Stimulated activated naive CD4-positive, alpha-beta T cell (primary cell): ENCODE measurements around the gene RIN1.
"Not testable (repeated sequence)": the region's sequence is repeated elsewhere in the genome, so short reads cannot be mapped to it uniquely, and the experiment has no call there.

ENCODE experiments used
- DNase-seq, 6 experiments: peaks; one replicate each; lab custom pipeline; 2025; lab: John Stamatoyannopoulos, UW

RIN1 gene, protein sequence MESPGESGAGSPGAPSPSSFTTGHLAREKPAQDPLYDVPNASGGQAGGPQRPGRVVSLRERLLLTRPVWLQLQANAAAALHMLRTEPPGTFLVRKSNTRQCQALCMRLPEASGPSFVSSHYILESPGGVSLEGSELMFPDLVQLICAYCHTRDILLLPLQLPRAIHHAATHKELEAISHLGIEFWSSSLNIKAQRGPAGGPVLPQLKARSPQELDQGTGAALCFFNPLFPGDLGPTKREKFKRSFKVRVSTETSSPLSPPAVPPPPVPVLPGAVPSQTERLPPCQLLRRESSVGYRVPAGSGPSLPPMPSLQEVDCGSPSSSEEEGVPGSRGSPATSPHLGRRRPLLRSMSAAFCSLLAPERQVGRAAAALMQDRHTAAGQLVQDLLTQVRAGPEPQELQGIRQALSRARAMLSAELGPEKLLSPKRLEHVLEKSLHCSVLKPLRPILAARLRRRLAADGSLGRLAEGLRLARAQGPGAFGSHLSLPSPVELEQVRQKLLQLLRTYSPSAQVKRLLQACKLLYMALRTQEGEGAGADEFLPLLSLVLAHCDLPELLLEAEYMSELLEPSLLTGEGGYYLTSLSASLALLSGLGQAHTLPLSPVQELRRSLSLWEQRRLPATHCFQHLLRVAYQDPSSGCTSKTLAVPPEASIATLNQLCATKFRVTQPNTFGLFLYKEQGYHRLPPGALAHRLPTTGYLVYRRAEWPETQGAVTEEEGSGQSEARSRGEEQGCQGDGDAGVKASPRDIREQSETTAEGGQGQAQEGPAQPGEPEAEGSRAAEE

DNA sequence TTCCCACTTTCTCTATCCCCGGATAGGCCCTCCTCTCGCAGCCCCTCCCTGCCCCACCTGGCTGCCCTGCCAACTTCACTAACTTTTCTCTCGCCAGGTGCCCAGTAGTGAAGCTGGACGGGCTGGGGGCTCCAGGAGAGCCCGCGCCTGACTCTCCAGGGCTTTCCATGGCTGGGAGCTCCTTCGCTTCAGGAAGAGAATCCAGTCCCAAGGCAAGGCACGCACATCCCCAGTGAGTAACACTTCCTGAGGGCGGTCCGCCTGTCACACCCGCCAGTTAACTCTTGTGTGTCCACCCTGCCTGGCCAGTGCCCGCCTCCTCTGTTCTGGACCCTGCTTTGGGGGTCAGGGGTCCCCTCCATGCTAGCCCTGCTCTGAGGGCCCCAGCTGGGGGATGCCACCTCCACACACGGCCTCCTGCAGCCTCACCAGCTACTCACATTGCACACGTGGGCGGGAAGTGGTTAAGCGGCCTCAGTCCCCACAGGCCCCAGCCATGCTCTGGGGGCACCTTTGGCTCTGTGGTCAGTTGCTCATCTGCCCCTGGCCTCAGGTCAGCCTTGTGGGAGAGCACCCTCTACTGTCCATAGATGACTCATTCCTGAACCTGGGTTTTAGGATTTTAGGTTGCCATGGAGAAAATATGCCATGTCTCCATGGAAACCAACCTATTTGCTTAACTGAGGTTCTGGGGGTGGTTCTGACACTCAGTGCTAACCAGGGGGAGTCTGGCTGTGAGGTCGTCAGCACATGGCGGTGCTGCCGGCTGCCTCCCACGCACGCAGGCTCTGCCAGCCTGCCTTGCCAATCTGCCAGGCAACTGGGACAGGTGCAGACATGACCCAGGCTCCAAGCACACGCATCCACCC is at the start of gene RIN1:
Gene RIN1, minus strand, starts transcription at position 201 of the 869 bp plus-strand sequence. Its CDS starts 32 bp downstream, at position 169.
- peak in 1 of 6 experiments; percentile 24 for DNase-seq

DNA sequence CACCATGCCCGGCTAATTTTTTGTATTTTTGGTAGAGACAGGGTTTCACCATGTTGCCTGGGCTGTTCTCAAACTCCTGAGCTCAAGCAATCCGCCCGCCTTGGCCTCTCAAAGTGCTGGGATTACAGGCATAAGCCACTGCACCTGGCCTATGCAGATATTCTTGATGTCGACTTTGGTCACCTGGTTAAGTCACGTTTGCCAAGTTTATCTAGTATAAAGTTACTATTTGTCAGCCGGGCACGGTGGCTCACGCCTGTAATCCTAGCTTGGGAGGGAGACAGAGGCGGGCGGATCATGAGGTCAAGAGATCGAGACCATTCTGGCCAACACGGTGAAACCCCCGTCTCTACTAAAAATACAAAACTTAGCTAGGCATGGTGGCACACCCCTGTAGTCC is 48.1 kb upstream of the RIN1 start:
- not testable (repeated sequence) for DNase-seq

DNA sequence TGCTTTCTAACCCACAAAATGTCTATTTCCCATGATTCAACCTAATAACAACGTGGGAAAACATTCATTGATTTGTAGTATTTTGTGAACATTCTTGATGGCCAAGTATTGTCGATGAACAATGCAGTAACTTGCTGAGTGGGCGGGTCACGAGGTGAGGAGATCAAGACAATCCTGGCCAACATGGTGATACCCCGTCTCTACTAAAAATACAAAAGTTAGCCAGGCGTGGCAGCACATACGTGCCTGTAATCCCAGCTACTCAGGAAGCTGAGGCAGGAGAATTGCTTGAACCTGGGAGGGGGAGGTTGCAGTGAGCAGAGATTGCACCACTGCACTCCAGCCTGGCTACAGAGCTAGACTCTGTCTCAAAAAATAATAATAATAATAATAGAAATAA is 44.0 kb upstream of the RIN1 start:
- not testable (repeated sequence) for DNase-seq

DNA sequence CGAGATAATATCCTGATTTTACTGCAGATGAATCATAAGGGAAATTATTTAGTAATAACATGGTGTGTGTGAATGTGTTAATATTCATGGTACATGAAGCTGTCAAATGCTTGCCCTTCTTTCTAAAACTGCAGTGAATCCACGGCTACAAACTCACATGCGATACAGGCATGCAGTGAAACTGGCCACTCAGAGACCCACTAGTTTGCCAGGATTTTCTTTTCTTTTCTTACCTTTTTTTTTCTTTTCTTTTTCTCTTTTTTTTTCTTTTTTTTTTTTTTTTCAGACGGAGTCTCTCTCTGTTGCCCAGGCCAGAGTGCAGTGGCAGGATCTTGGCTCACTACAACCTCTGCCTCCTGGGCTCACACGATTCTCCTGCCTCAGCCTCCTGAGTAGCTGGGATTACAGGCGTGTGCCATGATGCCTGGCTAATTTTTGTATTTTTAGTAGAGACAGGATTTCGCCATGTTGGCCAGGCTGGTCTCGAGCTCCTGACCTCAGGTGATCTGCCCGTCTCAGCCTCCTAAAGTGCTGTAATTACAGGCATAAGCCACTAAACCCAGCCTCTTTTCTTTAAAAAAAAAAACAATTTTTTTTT is 37.6 kb upstream of the RIN1 start:
- DNase-seq: not testable (repeated sequence)

DNA sequence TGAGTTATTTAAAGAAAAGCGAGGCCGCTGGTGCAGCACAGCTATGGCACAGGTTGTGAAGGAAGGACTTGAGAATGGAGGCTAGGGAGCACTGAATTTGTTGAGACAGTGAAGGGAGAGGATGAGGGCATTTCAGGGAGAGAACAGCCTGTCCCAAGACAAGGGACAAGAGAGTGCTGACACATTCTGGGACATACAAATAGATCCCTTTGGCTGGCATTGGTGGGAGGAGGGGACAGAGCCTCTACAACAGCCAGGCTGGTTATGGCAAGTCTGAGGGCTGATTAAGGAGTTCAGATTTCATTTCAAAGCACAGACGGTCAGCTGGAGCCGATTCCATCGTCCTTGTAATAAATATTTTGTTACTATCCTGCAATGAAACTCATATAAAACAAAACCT is 37.0 kb upstream of the RIN1 start:
- DNase-seq: no peak

DNA sequence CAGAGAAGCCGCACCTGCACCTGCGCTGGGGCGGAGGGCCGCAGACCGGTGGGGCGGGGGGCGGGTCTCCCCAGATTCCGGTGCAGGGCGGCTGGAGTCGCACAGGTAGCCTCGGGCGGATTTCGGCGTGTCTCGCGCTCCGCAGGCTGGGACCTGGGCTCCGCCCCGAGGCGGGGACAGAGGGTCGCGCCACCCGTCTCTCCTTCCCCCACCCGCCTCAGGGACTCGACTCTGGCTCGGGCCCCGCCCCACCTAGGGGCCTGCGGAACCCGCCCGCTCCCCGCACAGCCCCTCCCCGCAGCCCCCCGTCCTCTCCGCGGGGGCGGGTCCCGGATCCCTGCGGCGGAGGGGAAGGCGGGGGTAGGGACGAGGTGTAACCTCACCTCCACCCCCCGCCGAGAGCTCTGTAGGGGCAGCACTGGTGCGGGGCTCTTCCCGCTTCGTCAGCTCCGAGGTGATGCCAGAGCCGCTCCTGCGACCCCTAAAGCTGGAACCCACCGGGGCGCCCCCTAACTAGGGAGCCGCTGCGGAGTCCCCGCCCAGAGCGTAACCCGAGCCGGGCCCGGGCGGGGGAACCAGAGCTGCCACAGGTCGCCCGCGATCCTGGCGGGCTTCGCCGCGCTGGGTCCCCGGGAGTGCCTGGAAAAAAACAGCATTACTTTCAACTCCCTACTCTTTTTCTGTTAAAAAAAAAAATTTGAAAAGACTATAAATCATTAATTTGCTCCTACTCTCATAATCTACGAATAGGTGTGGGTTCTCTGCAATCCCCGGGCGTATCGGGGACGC is 35.6 kb upstream of the RIN1 start, which contains the start of gene SLC29A2:
Gene SLC29A2, minus strand, starts transcription at position 134 of the 789 bp plus-strand sequence. CDS start 169 bp downstream, outside the sequence.
- peak; percentile 69 to 85 (median 80) for DNase-seq

DNA sequence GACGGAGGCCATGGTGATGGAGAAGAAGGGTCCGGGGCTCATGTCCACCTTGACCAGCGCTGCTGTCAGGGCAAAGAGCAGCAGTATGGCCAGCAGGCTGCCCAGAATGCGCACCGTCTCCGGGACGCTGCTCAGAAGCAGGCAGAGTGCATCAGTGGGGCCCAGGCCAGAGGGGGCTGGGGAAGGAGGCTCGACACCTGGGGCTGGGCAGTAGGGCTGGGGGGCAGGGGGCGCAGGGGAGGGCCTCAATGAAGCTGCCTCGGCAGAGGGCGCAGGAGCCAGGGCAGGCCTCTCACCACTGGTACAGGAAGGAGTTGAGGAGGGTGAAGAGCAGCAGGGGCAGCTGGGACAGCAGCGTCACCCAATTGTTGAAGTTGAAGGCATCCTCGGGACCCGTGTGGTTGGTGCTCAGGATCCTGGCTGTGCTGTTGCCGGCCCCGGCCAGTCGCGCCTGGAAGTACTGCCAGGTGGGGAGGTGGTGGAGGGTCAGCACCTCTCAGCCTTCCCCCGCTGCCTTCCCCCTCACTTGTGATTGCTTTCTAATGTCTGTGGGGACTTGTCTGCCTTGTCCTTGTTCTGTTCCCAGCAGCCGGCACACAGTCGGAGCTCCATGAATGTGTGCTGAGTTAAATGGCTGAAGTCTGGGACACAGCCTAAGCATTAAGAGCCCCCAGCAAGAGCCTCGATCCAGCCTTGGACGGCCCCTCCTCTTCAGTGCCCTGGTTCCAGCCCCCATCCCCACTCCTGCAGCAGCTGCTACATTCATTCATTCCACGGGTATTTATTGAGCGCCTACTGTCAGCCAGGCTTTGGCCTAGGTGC is 33.0 kb upstream of the RIN1 start:
- no peak for DNase-seq

DNA sequence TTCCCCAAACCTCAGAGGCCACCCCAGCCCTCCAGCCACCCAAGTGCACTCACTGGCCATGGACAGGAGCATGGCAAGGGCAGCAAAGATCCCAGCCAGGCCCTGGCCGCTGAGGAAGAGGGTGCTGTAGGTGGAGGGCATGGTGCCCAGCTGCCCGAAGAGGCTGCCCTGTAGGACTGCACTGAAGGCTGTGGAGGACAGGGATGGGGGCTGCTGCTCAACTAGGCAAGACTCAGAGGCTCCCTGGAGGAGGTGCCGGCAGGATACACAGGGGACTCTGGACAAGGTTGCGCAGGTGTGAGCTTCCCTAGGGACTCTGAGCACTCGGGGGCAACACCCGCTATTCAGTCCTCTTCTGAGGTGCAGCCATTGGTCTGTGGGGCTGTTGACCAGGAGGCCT is 32.2 kb upstream of the RIN1 start:
- DNase-seq: no peak

DNA sequence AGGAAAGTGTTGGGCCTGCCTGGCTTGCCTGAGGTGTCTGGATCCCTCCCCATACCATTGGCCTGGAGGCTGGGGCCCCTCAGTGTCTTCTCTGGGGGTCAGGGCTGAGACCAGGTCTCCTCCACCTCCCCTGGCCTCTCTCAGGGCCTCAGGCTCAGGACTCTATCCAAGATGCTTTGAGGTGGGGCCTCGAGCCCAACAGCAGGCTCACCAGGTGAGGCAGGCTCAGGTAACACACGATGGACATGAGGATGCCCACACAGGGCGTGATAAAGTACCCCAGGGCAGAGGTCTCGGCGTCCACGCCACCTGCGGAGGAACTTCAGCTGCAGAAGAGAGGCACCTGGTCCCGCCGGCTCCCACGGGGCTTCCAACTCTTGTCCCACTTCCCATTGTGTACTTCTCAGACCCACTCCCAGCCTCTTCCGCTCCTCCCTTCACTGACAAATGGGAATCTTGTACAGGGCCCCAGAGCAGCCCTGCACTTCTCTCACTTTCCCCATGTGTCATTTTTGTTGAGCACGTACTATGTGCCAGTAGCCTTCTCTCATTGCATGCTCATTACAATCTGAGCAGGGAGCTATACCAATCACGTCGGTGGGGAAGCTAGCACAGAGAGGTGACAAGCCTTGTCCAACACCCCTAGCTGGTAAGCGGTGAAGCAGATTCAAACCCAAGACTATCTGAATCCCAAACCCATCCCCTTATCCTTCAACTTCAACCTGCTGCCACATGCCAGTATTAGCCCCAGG is 31.5 kb upstream of the RIN1 start:
- no peak for DNase-seq

DNA sequence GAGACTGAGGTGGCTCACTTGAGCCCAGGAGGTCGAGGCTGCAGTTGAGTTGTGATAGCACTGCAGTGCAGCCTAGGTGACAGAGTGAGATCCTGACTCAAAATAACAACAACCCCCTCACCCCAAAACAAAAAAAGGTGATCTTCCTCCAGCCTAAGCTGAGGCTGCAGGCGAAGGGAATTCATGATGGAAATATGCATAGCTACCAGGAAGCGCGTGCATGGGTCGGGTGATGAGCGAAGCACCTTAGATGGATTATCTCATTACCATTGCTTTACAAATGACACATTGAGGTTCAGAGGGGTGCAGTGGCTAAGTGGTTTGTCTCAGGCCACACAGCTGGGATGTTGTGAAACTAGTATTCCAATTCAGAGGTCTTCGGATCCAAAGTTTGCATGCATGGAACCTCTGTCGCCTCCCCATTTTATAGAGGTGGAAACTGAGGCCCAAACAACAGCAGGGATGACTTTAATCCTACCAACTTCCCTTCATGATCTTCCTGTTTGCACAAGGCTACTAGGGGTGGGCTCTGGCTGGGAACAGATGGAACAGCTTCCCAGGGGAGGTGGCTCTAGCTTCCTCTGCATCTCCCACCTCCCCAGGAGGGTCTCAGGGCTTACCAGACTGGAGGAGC is 30.7 kb upstream of the RIN1 start:
- DNase-seq: no peak

DNA sequence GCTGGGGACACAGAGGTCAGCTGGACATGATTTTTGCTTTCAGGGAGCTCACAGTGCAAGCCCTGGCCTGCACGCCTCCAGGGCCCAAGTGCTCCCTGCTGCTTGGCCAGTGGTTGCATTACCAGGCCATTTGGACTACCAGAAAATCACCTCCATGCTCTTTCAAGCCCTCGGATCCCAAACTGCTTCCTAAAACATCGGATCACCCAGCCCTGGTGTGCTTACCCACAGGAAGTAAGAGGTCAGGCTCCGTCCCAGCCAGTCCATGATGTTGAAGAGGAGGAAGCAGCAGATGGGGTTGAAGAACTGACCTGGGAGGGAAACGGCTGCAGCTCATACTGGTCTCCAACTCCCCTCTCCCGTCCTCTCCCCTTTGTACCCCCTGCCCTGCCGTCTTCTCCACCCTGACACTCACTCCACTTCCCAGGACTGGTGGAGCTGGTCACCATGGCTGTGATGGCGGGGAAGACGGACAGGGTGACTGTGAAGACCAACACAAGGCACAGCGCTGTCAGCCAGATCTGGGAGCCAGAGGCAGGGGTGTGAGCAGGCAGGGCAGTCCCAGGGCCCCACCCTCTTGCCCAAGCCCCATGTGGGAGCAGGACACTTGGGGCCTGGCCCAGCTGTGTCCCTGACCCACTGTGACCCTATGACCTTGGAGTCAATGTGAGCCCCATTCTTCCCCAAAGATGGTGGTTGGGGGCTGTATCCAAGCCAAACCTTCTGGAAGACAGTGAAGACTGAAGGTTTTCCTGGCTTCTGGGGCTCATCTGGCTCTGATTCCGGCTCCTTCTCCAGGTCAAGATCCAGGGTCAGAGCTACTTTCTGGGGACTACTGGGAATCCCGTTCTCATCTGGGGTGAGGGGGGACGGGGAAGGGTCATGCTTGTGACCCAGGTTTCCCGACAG is 29.7 kb upstream of the RIN1 start:
- no peak for DNase-seq

DNA sequence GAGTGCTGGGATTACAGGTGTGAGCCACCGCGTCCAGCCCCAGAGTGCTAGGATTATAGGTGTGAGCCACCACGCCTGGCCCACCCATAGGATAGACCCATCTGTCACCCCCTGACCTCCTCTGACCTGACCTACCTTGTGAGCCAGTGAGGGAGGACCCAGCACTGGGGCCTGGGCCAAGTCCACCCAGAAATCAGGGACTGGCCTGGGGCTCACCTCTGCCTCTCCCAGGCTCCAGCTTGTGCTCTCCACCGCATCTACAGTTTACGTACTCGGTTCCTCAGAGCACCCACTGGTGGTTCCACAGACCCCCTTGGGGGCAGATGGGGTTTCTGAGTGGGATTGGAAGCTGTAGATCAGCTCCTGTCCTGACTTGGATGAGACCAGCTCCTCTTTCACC is 28.9 kb upstream of the RIN1 start:
- no peak for DNase-seq

DNA sequence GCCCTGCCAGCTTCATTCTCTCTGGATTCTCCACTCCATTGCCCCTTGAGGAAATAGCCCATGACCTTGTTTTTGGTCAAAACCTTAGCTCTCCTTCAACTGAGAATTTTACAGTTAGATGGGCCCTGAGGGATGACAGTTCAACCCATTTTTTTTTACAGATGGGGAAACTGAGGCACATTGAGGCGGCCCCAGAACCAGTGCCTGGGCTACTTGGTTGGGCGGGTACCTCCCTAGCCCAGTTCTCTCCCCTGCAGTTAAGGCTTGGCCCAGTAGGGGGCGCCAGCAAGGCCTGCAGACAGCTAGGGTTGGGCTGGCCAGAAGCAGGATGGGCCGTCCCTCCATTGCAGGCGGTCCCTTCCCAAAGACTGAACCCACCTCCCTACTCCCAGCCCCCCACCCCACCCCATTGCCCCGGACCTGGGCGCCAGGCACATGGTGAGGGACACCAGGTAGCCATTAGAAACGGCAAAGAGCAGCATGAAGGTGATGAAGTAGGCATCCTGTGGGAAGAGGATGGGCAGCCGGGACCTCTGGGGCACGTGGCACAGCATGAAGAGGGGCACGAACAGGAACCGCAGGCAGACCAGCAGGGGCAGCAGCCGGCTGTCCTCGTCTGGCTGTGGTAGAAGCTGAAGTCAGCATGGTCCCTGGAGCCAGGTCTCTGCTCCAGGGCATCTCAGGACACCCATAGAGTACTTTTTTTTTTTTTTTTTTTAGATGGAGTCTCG is 27.7 kb upstream of the RIN1 start:
- DNase-seq: peak; percentile 15 to 62 (median 49)

DNA sequence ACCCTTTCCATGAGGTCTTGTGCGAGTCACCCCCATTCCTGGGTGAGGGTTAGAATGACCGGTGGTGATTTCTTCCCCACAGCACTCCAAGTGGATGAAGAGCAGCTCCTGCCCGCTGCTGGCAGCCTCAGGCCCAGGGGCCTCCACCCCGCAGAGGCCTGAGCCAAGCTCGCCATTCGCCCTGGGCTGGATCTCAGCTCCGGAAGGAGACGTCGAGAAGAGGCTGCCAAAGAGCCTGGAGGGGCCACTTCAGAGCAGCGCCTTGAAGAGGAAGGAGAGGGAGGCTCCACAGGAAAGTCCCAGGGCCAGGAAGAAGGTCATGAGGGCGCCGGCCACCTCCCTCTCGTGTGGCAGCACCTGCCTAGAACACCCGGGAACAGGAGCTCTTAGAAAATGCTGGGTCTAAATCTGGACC is 27.0 kb upstream of the RIN1 start:
- no peak for DNase-seq

DNA sequence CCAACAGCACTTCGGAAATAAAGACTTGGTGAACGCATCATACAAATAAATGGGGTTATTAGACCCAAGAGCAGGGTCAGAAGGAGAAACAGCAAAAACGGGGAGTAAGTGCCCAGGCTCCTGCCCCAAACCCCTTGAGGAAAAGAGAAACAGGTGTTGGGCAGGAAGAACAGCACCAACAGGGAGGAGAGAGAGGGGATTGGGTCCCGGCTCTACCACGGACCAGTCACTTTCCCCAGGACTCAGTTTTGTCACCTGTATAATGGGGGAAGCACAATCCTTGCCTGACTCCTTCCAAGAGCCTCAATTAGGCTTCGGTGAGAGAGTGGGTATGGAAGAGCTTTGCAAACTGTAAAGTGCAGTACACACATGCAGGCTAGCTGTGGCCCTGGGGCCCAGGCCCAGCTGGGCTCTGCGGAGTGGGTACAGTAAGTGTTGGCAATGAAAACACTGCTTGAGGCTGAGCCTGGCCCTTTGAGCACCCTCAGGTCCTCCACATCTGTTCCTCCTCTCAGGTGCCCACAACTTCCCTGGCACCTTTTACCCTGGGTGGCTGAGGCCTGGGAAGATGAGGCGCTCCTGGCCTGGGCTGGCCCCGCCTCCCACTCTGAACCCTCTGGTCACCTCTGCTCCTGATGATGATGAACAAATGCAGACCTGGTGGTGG is 26.4 kb upstream of the RIN1 start:
- DNase-seq: no peak

DNA sequence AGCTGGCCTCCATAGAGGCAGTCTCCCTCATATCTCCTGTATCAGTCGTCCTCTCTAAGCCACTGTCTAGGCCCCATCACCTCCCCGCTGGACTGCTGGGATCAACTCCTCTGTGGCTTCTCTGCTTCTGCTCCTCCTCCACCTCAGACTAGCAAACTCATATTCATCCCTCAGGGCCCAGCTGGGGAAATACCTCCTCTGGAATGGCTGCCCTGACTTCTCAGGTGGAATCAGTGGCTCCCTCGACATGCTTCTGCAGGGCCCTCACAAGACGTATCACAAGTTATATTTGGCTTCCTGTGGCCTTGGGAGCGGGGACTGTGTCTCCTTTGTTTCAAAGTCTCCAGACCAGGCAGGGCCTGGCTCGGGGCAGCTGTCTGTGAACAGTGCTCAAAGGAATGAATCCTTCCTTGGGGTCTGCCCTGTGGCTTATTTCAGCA is 25.3 kb upstream of the RIN1 start:
- no peak for DNase-seq
